HG03469 (cell line): ENCODE measurements around the gene PNMA6E.

Source experiments
- ATAC-seq: cut with Tn5 transposase; IDR thresholded peaks from one replicate; pipeline ENCODE4 v1.9.1; 2021; ENCODE audit warnings: mild to moderate bottlenecking, moderate library complexity, moderate number of reproducible peaks; ENCODE audit not compliant: unreplicated experiment

The PNMA6E gene

DNA sequence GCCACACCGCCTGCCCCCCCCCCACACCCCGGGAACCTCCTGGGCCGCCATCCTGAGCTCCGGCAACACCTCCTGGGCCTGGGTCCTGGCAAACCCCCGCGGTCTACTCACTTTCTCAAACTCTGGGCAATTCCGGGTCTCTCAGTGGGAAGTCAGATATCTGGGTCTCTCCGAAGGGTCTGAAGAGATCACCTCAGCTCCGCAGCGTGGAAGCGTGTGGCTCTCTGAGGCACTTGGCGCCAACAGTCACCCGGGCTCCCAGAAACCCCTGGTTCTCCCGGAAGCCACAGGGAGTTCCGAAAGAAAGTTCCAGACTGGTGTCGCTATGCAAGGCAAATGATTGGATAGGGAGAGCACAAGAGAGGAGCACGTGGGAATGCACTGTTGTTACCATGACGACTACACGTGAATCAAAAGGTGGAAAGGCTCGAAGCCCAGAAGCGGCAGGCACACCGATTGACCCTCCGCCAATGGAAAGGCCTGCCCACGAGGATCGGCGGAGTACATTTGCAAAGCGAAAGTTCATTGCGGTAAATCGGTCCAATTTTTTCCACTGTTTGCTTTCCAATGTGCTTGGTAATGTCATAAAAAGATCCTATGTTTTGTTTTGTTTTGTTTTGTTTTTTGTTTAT is at the start of gene PNMA6E:
Gene PNMA6E, minus strand, starts transcription at position 218 of the 632 bp plus-strand sequence. CDS start 2,501 bp downstream, outside the sequence.
- no peak for ATAC-seq

DNA sequence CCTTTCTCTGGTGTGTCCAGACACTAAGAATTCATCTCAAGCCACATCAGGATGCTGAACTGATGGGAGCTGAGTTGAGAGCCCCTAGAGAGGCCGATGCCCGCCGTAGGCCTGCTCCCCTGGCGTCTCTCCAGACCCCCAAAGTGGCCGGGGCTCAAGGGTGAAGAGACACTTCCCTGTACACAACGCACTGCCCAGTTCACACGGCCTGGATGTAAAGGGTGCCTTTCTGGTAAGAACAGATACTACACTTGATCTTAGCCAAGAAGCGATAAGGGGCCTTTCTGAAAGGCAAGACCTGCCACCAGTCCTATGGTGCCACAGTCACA is 49.8 kb upstream of the PNMA6E start:
- no peak for ATAC-seq

DNA sequence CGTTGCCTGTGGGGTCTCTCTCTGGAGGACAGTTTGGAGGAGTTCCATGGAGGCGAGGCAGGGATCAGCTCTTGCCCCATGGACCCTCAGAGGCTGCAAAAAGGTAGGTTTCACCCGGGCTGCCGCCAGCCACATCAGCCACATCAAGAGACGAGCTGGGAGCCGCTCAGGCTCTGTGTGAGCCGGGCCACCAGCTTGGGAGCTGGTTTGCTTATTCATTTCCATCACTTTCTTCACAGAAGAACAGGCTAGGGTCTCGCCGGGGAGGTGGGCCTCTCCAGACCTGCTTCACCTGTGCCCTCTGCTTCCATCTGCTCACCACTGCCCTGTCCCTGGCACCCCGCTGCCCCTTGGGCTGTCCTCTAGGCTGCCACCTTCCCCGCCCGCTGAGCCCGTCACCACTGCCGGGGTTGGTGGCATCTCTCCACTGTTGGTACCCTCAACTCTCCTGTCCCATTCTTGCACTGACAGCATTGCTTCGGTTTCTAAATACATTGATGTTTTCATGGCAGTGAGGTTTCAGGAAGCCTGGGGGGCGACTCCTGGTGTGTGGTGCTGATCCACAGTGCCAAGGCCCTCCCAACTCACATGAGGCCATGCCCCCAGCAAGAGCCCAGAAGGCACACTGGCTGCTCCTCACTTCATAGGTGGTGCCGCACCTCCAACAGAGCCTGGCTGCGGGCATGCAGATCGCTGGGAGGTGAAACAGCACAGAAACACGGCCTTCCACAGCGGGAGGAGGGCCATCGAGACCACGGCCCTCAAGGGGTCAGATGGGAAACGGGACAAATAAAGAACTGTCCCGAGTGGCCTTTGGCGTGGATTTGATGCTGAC is 49.2 kb upstream of the PNMA6E start:
- ATAC-seq = no peak

DNA sequence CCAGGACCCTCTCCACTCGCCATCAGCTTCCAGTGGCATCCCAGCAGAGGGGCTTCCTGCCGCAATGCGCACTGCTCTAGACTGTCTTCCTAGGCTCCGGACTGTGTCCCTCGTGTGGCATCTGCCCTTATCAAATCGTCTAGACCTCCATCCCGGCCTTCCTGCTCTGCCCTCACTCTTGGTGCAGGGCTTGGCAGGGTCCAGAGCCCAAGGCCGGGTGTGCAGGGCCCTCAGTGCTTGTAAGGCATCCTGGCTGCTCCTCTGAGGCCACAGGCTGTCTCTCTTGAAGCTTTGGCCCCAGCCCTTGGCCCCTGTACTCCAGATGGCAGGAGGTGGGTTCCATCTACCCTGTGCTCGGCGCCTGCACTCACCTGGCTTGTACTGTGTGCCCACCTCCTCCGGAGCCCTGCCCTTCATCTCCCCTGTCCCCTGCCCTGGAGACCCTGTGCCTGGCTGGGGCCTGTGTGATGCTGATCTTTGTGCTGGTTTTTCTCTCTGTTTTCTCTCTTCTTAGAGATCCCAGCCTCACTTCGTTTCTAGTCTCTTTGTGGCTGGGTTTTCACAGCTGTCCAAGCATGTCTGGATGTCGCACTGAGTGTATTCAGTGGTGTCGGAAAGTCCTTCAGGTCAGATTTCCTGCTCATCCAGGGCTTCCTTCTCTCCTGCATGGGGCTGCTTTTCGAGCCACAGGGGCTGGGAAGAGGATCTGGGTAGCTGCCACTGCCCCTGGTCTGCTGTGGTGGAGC is 48.4 kb upstream of the PNMA6E start:
- ATAC-seq = no peak

DNA sequence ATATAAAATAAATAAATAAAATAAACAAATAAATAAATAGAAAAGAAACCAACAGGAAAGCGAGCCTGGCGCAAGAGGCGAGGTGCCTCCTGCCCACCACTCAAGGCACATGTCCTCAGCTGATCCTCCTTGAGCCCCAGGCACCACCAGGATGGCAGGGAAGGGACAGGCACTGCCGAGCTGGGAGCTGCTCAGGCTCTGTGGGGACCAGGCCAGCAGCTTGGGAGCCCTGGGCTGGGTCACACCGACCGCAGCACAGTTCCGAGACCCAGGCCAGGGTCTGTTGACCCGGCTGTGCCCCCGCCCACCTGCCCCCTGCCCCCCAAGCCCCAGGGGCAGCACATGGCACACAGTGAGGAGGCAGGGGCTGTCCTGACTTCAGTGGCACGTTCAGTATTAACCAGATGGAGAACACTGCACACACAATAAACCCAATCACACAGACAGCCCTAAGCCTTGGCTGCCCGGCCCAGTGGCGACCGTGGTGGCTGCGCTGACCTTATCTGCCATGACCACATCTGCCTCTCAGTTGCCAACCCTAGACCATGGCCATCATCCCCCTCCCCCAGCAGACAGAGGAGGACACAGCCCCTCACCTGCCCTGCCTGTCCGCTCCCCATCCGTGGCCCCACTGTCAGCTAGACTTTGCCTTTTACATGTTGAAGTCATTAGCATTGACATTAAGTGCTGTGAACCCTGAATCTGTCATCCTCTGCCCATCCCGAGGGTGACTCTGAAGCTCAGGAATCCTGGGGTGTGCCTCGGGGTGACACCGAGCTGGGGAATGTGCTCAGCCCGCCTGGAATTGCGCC is 47.6 kb upstream of the PNMA6E start:
- no peak for ATAC-seq

DNA sequence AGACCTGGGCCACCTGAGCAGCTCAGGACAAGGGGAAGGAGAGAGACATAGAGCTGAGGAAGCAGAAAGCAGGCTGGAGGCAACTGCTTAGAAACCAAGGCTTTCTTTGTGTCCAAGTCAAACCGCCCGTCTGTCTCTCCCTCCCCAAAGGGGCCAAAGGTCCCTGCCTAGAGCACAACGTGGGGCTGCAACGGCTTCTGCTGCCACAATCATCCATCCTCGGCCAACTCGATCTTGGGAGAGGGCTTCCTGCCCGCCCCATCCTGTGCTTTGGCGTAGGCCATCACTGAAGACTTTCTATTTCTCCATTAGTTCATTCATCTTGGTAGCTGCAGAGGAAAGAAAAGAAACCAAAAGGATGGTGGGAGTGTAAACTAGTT is 46.4 kb upstream of the PNMA6E start:
- ATAC-seq = no peak

DNA sequence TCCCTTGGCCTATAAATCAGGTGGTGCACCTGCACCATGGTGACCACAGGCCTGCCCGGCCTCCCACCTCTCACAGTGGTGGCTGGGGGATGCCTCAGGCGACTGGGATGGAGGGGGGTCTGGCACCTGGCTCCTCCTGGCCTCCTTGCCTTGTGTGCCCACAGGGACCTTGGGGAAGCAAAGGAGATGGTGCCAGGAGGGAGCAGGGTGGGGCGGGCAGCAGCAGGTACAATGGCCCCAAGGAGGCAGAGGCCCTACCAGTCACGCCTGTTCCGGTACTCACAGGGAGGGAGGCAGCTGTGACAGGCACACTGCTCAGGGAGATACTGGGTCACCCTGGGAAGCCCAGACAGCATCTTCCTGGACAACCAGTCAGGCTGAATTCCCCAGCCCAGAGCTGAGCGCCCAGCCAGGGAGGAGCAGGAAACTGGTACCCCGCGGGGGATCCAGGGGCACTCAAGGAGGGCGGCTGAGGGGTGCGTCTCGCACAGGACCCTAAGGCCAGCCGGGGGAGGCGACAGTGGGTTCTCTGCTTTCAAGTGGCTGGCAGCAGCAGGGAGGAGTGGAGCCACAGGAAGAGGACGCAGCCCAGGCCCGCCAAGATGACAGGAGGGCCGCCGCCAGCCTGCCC is 45.9 kb upstream of the PNMA6E start:
- no peak for ATAC-seq

DNA sequence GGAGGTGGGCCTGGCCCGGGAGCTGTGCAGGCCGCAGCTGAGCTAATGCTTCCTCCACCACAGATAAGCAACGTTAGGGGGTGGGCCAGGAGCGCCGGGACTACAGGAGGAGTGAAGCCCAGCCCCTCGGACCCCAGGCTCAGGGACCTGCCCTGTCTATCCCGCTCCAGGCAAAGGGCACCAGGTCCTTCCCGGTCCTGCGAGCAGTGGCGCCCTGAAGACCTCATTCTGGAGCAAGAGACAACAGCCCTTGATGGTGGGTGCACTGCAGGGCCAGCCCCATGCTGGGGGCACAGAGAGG is 45.4 kb upstream of the PNMA6E start:
- ATAC-seq = no peak

DNA sequence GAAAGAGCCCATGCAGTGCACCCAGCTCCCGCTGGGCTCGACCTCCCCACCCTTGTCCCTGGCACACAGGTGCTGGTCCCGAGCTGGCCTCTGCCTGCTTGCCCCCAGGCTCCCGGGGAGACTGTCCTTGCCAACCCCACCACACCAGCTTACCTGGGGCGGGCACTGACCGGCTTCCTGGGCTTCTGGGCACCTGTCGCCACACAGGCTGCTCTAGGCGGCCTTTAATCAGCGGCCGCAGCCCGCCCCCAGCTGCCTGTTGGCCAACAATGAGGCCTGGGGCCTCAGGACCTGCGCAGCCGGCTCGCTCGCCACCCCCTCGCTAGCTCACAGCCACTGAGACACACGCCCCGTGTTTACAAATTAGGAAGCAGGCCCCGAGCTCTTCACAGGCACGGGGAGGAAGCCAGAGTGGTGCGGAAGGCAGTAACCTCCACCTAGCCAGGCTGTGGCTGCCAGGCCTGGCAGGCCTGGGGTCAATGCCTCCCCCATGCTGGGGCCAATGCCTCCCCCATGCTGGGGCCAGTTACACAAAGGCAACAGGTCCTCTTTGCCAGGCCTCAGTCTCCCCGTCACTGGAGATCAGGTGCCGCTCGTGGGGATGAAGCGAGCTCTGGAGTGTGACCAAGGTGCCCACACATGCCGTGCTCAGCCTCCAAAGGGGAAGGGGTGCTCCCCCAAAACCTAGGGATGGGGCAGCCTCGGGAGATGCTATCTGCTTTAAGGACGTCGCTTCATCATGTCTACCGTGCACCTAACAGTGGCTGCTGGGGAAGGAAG is 44.9 kb upstream of the PNMA6E start, which contains the start of gene TREX2:
Gene TREX2, minus strand, starts transcription at position 201 of the 780 bp plus-strand sequence. CDS start 626 bp downstream, outside the sequence.
- no peak for ATAC-seq

DNA sequence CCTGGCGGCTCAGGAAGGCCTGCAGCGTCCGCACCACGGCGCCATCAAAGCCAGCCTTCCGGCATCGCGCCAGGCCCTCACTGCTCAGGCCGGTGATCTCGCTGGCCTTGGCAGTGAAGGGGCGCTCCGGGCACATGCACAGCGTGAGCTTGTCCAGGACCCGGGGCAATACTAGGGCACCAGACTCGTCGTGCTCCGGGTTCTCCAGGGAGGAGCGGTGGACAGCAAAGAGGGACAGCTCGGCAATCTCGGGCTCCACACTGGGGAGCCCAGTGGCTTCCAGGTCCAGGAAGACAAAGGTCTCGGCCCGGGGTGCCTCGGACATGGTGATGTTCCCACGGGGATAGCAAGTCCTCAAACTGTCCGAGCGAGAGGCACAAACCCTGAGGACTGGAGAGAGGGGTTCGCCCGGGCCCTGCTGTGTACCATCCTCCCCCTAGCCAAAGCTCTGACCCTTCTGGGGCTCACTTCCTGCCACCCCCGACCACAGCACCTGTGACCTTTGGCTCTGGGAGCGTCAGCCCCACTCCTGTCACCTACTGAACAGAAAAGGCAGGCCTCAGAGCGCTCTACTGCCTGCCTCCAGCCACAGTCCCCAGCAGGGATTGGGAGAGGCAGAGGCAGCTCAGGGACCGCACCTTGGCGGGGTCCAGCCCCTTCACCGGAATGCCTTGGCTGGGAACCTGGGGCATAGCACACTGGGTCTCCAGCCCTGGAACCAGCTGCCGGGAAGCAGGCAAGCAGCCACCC is 44.1 kb upstream of the PNMA6E start:
- no peak for ATAC-seq

DNA sequence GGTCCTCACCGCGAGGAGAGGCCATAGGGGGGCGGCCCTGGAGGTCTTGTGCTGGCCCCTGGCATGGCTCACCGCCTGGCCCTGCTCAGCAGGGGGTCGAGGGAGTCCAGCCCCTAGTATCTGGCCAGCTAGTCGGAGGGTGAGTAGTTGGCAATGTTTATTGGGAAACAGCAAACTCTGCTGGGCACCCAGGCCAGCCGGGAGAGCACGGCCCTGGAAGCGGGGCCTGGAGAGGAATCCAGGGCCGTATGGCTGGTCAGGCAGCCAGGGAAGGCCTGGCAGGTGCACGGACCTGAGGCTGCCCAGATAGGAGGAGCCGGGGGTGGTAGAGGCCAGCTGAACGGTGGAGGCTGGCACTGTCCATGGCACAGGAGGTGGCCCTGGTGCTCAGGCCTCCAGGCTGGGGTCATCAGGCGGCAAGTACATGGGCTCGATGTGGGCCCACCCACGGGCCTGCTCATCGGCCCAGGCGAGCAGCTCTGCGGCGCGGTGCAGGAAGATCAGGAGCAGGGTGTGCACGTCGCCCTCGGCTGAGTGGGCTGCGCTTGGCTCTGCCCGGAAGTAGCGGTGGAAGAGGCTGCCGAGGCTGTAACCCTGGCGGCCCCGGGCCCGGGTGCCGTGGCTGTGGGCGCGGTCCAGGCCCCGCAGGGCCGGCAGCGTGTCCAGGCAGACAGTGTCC is 43.3 kb upstream of the PNMA6E start:
- ATAC-seq = no peak

DNA sequence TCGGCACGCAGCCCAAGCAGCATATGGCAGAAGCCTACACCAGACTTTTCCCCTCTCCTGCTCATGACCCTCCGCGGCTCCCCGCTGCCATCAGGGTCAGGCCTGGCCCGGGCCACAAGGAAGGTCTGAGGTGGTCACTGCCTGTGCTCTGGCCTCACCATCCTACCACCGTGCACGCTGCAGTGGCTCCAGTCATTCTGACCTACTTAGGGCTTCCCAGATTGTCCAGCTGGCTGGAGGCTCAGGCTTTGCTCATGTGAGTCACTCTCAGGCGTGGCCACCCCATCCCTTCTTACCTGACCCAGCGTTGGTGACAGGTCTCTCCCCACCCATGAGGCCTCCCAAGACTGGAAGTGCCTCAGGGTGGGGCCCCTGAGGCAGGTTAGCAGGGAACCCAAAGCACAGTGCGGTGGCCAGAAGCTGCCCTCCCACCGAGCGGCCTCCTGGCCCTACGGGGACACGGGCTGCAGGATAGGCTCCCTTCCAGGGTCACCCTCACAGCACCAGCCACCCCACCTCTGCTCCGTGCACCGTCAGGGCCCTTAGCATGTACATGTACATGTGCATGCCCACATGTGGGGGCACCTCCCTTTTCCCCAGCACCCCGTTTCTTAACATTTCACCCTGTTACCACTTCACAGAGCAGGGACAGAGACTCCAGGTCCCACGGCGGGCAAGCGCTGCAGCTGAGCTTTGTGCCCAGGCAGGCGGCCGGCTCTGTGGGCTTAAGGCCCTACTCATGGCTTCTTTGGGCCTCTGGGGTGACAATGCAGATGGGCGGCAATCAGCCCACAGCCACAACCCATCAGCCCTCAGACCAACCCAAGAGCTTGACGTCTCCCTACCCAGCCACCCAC is 42.6 kb upstream of the PNMA6E start:
- ATAC-seq = no peak

DNA sequence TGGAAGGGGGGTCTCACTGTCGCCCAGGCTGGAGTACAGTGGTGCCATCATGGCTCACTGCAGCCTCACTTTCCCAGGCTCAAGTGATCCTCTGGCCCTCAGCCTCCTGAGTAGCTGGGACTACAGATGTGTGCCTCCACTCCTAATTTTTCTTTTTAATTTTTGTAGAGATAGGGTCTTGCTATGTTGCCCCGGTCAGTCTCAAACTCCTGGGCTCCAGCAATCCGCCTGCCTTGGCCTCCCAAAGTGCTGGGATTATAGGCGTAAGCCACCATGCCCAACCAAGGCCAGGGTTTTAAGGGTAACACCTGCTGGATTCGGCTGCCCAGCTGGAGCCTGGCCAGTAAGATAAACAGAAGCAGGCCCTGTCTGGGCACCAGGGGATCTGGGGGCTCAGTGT is 41.3 kb upstream of the PNMA6E start:
- no peak for ATAC-seq

DNA sequence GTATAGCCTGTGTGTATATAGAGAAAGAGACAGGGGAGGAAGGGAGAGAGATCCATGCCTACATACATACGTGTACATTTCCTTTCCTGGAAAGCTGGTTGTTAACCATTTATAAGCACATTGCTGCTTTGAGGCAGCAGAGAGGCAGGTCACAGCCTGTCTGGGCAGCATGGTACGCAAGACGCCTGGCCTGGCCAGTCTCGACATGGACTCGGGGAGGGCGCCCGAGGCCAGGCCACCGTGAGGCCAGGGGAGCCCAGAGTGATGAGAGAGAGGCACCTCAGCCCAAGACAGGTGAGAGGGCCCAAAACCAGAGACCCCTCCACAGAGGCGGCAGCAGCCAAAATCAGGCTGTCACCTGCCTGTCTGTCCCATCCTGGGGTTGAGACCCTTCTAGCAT is 40.8 kb upstream of the PNMA6E start:
- no peak for ATAC-seq

DNA sequence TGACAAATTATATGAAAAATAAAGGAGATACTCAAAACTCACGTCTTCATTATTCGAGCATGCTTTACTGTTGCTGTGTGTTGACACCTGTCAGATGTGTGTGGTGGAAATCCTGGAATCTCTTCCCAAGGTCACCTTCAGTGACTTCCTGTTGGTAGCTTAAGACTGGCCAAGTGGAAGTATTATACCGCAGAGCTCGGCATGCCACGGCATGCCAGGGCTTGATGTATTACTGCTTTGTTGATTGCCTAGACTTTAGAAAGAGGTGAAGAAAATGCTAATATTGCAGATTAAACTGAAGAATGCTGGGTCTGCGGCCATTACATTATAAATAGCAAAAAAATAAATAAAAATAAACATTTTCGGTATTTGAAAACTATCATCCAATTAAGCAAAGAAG is 40.1 kb upstream of the PNMA6E start:
- no peak for ATAC-seq

DNA sequence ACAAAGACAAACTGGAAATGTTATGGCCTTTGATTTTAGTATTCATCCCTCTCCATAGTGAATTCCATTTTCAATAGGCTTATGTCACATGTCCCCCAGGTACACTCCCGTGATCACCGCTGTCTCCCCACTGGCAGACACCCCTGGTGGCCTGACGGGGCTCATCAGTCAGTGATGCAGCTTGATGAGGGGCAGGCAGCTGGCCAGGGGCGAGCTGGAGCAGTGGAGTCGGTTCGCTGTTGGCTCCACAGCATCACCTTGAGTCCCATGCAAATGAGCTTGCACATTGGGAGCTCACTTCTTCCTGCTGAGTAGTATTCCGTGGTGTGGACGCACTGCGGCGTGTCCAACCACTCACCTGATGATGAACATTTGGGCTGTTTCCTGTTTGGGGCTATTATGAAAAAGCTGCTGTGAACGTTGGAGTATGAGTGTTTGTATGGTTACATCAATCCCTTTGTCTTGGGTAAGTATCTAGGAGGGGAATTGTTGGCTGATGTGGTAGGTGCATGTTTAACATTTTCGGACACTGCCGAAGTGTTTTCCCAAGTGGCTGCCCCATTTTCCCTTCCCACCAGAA is 39.5 kb upstream of the PNMA6E start:
- ATAC-seq = no peak

DNA sequence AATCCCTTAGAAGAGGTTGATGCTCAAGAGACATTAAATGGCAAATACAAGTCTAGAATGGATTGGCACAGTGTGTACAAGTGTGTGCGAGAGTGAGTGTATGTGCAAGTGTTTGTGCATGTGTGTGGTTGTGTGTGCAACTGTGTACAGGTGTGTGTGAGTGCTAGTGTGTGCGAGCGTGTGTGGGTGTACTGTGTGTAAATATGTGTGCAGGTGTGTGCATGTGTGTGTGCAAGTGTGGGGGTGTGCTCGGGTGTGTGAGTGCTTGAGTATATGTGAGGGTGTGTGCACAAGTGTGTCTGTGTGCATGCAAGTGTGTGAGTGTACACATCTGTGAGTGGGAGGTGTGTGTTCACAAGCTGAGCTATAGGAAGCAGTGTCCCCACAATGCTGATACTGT is 38.8 kb upstream of the PNMA6E start:
- no peak for ATAC-seq
